Hepatic stellate cell (primary cell): ENCODE data around the gene FLT4.
A peak's percentile ranks its signal among the peaks of the same experiment; 100 is the strongest.
"Not testable (repeated sequence)": the region's sequence is repeated elsewhere in the genome, so short reads cannot be mapped to it uniquely, and the experiment has no call there.

Experiments
- DNase-seq: peaks from one replicate; pipeline ENCODE4 v3.0.0; 2011; ENCODE audit warnings: low spot score

FLT4 gene

DNA sequence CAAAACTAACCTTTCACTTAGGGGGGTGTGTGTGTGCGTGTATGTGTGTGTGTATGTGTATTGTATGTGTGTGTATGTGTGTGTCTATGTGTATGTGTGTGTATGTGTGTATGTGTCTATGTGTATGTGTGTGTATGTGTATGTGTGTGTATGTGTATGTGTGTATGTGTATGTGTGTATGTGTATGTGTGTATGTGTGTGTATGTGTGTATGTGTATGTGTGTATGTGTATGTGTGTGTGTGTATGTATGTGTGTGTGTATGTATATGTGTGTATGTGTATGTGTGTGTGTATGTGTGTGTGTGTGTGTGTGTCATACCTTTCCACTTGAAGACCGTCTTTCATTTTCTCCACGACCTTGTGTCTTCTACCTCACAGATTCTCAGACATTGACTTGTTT, 20.8 kb upstream of the FLT4 start:
- no peak for DNase-seq

DNA sequence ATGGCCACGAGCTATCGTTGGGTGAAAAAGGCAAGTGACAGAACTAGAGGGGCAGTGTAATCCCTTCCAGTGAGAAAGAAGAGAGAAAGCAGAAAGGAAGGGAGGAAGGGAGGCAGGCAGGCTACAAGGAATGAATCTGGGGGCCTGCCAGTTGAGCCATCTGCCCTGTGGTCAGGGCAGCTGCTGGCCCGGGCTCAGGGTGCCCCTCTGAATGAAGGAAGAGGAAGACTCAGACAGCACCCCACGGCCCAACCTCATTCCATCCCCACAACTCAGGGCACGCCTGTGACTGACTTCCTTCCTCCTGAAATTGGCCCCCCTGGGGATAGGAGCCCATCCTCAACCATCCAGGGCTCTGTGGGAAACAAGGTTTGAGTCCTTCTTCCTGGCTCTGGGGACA, 20.3 kb upstream of the FLT4 start:
- no peak for DNase-seq

DNA sequence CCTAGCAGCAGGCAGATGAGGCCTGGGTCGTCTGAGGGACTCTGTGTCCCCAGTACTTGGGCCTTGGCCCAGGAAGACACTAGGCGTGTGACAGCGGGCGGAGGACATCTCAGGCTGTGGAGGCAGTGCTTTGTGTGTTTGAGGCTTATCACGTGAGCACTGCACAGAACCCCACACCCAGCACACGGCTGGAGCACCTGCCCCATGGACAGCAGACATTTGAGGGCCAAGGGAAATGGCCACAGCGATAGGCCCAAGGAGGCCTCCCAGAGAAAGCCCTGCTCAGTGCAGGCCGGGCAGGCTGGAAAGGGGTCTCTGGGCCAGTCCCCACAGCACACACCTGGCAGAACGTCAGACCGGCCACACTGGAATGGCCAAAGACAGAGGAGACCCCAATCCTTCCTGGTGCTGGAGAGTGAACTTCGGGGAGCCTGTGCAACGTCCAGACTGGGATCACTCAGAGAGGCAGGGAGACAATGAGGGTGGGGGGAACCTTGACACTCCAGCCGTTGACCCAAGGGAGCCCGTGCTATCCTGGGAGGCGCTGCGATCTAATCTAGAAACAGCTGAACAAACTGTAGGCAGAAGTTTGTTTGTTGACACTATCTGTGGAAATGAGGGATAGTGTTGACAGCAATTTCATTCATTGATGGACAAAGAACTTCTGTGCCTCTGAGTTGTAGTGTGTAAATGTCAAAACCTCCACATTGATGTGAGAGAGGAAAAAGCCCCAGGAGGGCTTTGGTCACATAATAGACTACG, 19.6 kb upstream of the FLT4 start:
- no peak for DNase-seq

DNA sequence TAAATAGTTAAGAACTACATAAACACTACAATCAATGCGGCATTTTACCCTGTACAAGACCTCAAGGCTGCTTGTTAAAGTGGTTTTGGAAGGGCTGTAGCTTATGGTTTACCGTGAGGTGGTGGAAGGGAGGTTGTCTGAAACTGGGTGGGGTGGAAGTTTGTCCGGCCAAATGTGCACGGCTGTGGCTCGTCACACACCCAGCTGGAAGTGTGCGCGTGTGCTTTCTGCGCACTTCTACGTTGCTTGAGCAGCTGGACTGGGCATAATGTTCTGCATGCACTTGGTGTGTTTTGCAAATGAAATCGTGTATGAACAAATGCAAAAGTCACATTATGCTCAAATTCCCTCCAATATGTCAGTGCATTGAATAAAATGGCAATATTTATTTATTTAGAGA, 17.4 kb upstream of the FLT4 start:
- no peak for DNase-seq

DNA sequence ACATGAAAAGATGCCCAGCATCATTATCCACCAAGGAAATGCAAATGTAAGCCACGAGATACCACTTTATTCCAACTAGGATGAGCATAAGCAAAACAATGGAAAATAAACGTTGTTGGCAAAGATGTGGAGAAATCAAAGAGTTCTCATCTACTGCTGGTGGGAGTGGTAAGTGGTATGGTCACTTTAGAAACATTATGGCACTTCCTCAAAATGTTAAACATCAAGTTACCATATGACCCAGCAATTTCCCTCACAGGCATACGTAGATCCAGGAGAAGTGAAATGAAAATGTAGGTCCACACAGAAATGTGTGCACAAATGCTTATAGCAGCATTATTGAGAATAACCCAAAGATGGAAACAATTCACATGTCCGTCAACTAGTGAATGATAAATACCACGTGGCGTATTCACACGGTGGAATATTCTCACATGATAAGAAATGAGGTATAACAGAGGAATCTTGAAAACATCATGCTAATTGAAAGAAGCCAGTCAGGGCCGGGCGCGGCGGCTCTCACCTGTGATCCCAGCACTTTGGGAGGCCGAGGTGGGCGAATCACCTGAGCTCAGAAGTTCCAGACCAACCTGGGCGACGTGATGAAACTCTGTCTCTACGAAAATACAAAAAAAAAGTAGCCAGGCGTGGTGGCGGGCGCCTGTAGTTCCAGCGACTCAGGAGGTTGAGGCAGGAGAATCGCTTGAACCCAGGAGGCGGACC, 16.4 kb upstream of the FLT4 start:
- DNase-seq: no peak

DNA sequence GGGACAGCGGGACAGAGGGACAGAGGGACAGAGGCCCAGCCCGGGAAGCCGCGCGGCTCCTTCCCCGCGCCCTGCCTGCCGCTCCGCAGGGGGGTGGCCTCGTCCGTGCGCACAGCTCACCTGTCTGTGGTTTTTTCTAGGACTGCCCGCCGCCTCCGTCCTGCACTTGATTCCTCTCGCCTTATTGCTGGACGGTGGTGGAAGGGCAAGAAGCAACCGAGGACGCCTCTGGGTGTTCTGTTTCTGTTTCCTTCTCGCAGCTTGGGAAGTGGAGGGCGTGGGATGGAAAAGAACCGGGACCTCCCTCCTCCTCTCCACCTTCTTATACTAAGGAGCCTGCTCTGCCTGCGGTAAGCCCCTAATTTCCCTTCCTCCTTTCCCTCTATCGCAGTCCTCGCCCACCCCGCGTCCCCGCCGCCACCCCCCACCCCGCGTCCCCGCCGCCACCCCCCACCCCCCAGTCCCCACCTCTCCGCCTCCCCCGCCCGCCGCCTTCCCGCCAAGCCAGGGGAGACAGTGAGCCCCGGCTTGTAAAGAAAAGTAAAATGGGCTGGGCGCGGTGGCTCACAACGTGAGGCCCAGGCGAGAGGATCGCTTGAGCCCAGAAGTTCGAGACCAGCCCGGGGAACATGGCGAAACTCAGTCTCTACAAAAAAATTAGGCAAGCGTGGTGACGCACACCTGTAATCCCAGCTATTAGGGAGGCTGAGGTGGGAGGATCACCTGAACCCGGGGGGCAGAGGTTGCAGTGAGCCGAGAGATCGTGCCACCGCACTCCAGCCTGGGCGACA, 9.6 kb upstream of the FLT4 start:
- no peak for DNase-seq

DNA sequence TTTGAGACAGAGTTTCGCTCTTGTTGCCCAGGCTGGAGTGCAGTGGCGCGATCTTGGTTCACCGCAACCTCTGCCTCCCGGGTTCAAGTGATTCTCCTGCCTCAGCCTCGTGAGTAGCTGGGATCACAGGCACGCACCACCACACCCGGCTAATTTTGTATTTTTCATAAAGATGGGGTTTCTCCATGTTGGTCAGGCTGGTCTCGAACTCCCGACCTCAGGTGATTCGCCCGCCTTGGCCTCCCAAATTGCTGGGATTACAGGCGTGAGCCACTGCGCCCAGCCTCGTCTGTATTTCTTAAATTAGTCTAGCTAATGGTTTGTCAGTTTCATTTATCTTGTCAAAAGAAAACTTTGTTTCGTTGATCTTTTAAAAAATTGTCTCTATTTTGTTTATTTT, 5.8 kb upstream of the FLT4 start:
- not testable (repeated sequence) for DNase-seq

DNA sequence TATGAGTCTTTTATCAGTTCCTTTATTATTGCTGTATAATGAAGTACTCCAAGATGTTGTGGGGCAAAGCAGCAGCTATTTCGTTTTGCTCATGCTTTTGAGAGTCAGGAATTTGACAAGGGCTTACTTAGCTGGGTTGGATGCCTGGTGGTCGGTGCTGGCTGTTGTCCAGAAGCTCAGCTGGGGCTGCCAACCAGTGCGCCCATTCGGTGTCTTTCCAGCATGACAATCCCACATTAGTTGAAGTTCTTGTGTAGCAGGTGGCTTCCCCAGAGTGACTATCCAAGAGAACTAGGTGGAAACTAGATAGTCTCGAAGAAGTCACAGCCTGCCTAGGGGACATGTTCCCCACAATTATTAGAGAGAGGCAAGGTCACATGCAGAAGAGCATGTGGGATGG, 3.4 kb upstream of the FLT4 start:
- DNase-seq: peak; percentile 4

DNA sequence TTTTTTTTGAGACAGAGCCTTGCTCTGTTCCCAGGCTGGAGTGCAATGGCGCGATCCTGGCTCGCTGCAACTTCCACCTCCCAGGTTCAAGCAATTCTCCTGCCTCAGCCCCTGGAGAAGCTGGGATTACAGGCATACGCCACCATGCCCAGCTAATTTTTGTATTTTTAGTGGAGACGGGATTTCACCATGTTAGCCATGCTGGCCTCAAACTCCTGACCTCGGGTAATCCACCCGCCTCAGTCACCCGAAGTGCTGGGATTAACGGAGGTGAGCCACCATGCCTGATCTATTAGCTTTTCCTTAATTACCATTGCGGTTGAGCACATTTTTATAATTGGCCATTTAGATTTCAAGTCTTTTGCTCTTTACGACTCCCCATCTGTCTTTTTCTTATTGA, 2.9 kb upstream of the FLT4 start:
- no peak for DNase-seq

DNA sequence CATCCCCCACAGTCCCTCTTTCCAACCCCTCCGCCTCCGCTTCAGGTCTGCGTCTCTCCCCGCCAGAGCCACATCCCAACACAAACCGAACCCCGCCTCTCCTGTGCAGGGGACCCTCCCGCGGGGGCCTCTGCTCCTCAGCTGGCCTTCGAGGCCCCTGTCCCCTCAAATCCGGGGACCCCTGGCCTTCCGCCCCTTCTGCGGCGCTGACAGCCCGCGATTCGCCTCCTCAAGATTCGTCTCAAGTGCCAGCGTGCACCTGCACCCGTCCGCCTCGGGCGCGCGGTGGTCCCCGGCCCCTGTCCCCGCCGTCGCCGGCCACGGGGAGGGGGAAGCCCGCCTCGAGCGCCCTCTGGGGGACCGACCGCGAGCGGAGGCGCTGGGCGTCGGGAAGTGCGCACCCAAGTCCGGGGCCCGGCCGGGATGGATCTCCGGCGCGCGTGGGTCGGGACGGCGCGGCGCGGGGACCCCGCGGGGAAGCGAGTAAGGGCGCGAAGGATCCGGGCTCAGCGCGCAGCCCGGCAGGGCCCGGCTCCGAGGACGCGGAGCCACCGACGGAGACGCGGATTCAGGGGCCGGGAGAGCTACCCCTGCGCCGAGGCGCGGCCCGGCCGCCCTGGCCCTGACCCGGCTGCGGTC, 623 bp downstream of the FLT4 start:
- no peak for DNase-seq

DNA sequence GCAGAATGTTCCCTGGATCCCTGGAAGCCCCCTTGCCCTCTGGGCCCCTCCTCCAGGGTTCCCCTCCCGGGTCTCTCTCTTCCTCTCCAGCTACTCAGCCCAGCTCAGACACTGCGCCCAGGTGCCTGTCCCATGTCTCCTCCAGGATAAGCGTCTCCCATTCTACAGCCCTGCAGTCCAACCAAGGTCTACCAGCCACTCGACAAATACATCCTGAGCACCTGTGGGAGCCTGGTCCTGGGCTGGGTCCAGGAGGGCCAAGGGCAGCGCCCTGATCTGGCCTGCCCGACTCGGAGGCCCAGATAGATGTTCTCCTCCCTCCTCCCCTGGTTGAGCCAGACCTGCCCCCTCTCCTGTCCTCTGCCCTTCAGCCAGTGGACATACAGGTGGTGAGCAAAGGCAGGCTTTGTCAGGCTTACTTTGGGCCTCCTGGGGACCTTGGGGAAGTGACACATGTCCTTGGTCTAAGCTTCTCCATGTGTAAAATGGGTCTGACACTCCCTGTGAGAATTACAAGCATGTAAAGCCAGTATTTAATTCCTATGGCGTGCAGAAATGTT, 1.4 kb downstream of the FLT4 start:
- DNase-seq: no peak

DNA sequence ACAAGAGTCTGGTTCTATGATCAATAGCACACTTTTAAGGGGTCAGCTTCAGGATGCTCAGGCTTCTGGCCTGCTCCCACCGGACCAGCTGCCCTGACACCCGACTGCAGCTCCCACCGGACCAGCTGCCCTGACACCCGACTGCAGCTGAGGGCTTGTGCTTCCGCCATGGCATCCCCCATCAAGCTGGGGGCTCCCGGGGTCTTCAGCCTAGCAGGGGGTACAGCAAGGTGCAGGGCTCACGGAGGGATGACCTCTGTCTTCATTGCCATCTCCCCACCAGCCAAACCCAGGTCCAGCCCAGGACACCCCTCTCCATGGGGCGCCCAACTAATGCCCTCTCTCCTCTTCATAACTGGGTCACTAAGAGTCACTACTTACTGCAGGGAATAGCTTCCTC, 1.9 kb downstream of the FLT4 start:
- no peak for DNase-seq

DNA sequence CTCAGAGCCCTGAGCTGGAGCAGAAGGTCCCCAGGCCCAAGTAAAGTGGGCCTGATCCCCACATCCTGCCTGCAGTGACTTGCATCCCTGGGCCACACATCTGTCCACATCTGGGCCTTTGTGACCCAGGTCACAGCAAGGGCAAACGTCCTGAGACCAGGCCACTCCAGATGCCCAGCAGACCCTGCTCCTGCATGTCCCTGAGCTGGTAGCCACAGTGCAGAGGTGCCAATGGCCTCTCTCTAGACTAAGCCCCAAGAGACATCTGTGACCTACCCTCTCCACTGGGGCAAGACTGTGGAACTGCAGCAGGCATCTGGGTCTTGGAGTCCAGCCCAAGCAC, 2.5 kb downstream of the FLT4 start:
- no peak for DNase-seq

DNA sequence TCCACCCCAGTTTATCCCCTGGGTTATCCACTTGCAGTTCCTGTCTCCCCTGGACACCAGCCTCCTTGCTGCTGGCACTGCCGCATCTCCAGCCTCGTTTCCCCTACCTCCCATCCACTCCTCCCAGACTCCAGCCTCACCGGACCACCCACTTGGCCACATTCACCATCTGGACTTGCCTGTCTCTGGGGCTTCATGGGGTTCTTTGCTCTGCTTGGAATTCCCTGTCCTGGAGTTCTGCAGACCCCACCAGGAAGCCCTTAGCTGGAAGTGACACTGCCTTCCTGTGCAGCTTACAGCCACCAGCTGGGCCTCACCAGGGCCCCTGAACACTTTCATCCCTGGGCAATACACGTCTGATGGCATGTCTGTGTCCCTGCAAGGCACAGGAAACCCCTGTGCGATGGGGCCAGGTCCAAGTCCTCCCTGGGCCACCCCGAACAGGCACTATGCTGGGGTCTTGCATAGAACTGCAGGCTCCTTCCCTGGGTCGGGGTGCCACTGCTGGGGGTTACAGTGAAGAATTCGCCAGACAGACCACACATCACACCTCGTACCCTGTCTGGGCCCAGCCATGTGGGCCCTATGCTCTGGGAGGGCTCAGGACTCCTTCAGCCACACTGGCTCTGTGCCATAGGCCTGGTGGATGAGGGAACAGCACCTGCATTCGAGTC, 3.0 kb downstream of the FLT4 start:
- DNase-seq: no peak

DNA sequence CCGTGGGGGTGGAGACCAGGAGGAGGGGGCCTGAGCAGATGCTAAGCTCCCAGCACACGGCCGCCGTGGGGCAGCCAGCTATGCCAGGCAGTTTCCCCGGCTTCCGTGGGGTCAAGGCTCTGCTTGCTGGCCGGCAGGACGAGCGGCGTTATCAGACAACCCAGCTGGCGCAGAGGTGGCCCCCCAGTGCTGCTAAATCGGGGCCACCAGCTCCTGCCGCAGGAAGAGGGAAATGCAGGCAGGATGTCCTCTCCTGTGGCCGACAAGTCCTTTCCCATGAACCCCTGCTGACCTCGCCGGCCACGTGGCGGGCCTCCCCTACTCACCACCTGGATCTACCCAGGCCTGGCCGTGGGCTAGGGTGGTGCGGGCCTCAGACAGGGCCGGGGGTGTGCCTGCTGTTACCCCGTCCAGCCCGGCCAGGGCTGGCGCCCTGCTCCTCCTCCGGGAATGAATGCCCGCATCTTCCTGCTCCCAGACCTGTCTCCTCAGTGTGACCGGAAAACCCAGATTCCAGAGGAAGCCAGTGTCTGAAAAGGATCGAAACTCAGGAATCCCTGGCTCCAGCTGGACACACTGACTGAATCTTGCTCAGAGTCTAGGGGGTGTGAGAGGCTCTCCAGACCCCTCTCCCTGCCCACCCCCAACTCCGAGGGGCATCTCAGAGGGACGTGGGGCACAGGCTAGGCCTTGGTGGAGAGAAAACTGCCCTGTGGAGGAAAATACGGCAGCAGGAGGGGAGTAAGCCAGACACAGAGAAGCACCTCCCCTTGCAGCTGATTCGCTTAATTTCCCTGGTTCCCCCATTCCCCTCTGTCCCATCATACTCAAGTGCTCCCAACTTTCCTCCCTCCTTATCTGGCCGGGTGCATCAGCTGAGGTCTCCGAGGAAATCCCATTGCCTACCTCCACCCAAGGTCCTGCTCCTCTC, 3.9 kb downstream of the FLT4 start:
- DNase-seq: no peak

DNA sequence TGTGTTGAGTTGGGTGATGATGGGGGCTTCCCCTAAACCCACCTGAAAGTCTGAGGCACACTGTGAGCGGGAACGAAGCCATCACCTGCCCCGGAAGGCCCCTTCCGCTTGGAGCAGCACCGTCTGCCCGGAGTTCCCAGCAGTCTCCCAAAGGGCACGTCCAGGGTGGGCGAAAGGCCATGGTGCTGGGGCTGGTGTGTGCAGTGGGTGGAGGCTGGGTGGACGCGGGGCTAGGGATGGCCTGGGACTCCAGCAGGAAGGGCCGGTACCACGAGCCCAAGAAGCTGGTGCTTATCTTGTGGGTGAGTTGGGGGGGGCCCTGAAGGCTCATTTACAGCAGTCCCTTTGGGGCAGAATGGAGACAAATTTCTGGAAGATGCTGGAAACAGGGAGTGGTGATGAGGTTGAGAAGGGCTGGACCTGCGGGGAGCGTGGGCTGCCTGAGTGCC, 4.6 kb downstream of the FLT4 start:
- no peak for DNase-seq

DNA sequence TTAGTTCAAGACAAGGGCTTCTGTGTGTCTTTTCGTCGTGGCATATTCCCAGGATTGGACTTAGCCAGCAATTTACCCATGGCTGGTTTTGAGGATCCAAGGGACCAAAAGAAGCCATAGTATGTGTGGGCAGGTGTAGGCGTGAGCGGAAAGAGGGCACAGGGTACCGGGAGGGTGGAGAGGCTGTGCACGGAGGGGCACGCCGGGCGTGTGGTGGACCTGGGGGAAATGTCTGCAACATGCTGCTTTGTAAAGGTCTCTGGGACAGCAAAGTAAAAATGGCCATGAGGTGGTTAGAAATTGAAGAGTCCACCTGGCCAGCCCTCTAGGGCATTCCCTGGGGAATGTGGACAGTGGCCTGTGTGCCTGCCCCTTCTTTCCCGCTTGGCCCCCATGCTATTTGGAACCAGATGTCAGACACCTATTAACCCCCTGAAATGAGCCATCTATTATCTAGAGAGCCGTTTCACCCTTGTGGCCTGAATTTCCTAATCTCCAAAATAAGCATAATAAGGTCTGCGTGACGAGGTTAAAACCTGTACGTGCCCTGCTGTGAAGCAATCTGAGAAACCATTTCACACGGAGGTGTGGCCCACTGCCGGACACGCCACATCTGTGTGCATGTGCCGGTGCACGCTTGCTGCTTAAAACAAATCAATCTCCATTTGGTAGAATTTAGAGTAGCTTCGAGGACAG, 5.1 kb downstream of the FLT4 start:
- no peak for DNase-seq

DNA sequence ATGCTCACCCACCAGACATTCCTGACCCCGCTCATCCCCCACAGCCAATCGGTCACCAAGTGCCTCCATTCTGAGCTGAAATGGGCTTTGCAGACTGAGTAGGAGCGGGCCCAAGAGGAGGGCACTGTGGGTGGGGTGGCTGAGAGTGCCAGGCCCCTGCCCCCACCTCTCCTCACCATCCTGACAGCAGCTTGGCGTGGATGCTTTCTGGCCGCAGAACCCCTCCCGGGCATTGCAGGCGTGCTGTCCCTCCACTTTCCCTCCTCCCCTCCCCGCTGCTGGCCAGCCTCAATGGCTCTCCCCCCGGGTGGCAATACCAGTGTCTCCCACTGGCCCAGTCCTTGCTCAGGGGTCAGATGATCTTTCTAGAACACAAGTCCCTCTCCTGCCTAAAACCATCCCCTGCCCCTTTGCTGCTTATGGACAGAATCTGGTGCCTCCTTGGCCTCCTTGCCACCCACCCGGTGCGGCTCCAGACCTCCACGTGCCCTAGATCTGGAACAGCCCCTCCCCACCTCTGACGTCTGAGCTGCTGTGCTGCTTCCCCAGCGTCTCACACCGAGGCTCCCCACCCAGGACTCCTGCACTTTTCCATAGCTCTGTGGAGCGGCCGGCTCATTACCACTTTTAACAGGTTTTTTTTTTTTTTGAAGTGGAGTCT, 6.1 kb downstream of the FLT4 start:
- DNase-seq: no peak

DNA sequence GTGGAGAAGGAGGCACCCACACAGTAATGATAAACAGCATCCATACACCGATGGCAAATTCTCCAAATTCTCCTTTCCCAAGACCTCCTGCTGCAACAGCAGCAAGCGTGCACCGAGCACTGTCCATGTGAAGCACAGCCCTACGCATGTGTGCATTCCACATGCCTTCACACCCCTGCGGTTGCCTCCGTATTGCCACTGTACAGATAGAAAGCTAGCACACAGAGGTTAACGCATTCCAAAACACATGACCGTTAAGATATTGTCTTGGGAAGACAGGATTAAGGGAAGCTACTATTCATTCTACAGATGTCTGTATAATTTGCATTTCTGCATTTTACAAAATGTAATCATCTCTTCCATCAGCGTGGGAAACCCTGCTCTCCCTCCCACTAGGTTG, 6.6 kb downstream of the FLT4 start:
- DNase-seq: no peak
